ENCODE measurements around the gene RIPOR2.
"Not testable (repeated sequence)": the region's sequence is repeated elsewhere in the genome, so short reads cannot be mapped to it uniquely, and the experiment has no call there.

RIPOR2 gene

GRCh38 chr6:24877747-24878146, 58.0 kb downstream of the RIPOR2 start:
- DNase-seq (ENCODE audit: low read depth in 2 of 2), result not testable (repeated sequence)

DNA sequence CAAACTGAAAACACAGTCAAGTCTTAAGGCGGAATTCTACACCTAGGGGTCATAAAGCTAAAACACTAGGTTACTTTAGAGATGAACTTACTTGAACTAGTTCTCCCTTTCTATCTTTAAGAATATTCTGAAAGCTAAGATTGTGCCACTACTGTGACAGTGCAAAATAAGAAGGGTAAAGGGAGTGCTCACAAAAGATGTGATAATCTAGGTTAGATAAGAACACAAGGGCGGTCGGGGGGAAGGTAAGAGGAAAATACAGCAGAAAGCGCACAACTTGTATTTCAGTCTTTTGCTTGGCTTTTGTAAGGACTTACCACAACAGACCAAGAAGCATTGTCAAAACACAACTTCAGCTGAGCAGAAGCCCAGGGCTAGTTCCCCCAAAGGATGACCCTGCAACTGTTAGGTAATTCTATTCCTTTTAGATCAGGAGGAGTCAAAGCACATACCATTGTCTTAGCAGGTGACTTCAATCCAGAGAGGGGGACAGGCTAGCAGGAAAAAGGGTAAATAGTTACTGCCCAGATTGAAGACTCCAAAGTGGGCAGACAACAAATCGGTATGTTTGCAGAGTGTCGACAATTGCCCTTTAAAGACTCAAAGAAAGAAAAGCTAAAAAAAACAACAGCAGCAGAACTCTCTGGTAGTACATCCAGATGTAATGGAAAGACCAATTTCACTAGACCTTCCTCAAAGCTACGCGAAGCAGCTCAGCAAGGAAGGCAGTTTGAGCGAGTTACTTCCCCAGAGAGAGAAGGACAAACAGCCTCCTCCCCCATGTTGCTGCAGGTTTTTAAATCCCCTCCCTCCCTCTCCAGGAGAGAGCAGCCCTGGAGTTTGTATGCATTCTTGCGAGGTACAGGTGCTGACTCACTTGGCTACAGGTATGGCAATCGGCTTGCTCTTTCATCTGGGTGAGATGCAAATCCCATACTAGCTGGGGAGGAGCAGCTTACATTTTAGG, 59.0 kb downstream of the RIPOR2 start:
- no peak for DNase-seq (ENCODE audit: low read depth in 2 of 2)

DNA sequence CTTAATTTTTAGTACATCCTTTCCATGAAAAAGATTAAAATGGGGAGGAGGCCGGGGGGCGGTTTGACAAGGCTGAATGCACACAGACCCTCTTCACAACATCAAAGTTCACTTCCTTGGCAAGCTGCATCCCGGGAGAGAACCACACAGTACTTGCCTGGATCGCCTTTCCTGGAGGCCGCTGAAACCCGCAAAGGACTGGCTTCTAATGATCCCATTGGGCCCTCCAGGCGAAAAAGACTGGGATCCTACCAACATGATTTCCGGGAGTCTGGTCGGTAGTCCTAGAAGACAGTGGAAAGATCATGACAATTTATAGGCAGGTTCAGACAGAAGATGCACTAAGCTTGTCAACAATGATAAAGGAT, 60.2 kb downstream of the RIPOR2 start:
- DNase-seq (ENCODE audit: low read depth in 2 of 2), result no peak

DNA sequence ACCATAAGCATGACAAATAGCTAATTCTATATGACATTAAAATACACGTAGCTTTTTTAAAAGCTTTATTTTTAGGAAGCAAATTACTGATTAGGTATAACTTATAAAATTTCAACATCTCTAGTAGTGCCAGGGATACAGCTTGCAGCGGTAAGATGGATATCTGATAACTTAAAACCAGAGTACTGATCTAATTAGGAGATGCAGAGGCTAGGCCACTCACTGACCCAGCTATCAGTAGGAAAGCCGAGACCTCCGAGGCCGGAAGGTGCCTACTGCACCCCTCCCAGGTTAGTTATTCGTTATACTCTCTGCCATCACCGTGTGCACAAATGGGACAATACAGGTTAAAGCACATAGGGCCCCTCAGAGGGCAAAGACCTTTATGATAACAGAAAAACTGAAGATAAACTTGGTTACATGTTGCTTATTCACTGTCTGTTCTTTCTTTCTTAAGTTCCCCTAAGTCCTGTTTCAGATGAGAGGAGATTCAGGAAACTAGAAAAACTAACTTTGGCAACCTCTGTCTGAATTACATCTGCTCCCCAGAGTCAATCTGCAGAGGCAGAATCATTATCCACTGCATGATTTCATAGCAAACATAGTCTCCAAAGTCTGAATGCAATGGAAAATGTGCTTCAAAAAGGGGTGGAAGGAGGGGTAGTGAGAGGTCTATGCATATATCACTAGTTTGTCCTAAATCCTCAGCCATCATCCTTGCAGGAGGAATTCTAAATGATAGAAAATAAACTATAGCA, 60.8 kb downstream of the RIPOR2 start:
- DNase-seq (ENCODE audit: low read depth in 2 of 2), result no peak

DNA sequence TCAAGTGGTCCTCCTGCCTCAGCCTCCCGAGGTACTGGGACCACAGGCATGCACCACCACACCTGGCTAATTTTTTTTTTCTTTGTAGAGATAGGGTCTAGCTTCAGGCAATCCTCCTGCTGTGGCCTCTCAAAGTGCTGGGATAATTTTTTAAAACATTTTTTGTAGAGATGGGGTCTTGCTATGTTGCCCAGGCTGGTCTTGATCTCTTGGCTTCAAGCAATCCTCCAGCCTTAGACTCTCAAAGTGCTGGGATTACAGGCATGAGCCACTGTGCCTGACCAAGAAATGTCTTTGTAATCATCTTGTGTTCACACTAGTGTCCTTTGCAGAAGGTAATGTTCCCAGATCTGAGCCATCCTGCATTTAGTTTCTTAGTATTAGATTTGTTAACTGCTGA, 61.6 kb downstream of the RIPOR2 start:
- no peak for DNase-seq (ENCODE audit: low read depth in 2 of 2)

DNA sequence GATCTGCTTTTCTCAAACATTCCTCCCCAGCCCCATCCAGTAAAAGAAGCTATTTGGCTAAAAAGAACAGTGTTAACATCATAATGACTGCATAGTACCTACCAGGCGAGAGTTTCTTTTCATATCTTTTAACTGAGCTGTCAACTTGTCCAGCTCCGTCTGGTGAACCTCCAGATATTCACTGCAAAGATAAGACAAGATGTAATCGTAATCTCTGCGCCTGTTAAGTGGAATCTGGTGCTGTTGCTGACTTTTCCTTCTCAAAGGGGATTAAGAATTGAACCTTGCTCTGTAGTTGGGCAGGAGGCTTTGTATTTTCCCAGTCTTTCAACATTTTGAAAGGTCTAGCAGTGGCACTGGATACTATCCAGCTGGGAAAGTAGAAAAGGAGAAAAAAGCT, 63.0 kb downstream of the RIPOR2 start:
- no peak for DNase-seq (ENCODE audit: low read depth in 2 of 2)

GRCh38 chr6:24868765-24869164, 67.0 kb downstream of the RIPOR2 start:
- no peak for DNase-seq (ENCODE audit: low read depth in 2 of 2)

DNA sequence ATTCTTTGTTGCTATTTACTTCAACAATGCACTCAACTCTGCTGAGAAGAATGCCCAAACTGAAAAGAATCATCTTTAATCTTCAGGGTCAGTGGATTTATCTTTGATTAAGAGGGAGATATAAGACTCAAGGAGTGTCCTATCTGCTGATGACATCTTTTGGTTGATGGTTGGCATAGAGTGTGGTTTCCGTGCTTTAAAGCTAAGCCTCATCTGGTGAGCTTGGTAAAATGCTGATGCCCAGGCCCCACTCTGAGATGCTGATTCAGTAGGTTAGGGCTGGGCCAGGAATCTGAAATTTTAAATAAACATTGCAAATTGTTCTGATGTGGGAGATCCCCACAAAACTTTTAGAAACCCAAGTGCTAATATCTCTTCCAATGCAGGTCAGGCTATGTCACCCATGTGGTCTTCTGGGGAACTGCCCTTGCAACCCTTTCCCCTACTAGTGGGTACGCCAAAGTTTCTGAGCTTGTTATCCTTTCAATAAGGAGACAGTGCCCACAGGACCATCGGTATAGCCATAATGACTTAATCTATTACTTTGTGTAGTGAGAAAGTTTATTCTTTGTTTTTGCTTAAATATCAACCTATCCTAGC, 68.6 kb downstream of the RIPOR2 start:
- DNase-seq (ENCODE audit: low read depth in 2 of 2), result no peak

- no peak for DNase-seq (ENCODE audit: low read depth in 2 of 2)
Observed at GRCh38 chr6:24865161-24865560, 70.6 kb downstream of the RIPOR2 start.

GRCh38 chr6:24864343-24864742, 71.4 kb downstream of the RIPOR2 start:
- peak in 1 of 2 experiments; percentile 27 for DNase-seq (ENCODE audit: low read depth in 2 of 2)

DNA sequence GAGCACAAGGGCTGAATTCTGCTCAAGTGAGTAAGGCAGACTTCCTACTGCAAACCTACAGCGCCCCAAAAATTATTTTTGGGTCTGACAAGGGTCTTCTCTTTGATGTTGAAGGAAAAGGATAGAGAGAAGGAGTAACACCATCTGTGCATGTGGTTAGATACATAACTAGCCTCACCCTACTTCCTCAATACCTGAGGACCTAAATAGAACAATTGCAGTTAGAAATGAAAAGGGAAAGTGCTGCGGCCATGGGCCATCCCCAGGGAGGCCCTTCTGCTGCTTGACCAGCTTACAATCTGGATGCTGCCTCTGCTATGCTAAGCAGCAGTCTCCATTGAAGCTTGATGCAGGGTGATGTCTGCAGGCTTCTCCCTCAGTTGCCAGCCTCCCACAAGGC, 73.8 kb downstream of the RIPOR2 start:
- no peak for DNase-seq (ENCODE audit: low read depth in 2 of 2)

- DNase-seq (ENCODE audit: low read depth in 2 of 2), result peak in 1 of 2 experiments; percentile 23
Observed at GRCh38 chr6:24859608-24860200, 76.1 kb downstream of the RIPOR2 start.

DNA sequence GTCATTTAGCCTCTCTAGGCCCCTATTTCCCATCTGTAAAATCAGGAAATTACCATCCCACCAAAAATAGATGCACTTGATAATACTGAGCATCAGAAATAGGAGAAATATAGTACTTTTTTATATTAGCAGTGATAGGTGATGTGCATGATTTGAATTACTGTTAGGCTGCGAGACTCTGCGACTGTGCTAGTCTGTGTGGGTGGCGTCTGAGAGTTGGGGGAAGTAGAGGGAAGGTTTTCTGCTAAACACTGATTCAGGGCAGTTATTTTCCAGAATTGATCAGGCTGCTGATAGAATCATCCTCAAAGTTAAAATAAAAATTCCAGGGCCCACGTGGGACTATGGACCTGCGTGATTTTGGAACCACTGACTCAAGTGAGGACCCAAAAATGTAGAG, 76.6 kb downstream of the RIPOR2 start:
- no peak for DNase-seq (ENCODE audit: low read depth in 2 of 2)

GRCh38 chr6:24858177-24858653, 77.5 kb downstream of the RIPOR2 start:
- DNase-seq (ENCODE audit: low read depth in 2 of 2), result no peak

DNA sequence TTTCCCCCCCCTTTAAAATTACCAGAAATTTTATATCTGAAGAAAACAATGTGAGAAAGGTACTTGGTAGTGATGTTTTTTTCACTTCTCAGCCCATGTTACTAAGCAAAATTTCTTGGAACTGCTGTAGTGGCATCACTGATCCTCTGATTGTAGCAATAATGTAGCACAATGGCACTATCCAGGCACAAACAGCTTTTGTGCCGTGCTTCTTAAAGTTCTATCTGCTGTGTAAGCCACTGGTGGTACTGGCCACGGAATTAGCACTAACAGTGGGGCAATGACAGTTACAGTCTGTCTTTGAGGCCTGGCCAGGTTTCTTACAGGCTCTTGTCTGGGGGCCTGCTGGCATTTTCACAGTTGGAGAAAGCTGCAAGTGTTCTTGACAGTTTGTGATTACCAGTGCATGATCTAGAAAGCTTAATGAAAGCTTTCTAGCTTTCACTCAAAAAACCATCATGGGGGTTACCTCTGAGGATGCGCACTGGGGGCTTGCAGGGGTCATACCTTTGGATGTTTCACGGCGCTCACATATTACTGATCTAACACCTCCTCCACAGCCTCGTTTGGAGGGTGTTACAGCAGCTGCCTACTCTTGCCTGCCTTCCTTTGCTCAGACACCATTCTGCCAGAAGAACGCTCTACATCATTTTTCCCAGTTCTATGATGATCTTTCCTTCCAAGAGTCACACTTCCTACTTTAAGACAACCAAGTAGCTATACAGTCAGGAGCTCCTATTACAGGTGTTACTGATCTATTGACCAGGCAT, 78.7 kb downstream of the RIPOR2 start:
- no peak for DNase-seq (ENCODE audit: low read depth in 2 of 2)

DNA sequence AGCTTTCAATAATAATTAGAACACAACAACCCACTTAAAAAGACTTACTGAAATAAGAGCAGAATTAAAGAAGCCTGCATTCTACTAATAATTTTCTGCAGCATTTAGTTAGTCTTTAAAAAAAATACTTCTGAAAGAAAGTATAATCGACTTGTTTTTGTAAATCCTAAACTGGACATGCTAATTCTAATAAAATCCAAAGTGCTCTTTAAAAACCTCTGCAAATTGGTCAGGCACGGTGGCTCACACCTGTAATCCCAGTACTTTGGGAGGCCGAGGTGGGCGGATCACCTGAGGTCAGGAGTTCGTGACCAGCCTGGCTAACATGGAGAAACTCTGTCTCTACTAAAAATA, 79.5 kb downstream of the RIPOR2 start:
- DNase-seq (ENCODE audit: low read depth in 2 of 2), result no peak

DNA sequence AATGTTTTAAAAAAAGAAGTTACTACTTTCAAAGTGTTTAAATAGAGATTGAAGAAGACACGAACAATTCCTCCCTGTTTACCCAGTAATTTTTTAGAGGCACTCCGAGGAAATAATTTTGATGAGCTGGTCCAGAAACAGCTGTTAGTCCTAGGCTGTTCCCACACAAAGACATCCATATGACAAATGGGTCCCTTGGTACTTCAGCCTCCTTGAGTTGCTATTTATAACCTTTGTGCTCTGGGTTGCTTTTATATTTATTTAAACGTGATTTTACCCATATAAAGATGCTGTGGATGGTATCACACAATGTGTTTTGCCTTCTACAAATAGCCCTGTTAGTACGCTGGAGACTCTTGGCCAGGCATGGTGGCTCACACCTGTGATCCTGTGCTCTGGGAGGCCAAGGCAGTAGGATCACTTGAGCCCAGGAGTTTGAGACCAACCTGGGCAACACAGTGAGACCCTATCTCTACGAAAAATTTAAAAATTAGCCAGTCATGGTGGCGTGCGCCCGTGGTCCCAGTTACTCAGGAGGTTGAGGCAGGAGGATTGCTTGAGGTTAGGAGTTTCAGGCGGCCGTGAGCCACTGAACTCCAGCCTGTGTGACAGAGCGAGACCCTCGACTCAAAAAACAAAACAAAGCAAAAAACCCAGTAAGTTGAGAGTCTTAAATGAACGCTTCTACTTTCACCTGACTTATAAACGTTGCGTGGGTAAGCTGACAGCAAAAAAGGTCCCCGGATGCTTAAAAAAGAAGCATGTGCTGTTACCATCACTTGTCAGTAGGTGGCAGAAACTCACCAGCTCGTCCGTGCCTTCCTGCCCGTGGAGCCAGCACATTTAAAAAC, 80.1 kb downstream of the RIPOR2 start:
- peak; percentile 38 to 40 for DNase-seq (ENCODE audit: low read depth in 2 of 2)

DNA sequence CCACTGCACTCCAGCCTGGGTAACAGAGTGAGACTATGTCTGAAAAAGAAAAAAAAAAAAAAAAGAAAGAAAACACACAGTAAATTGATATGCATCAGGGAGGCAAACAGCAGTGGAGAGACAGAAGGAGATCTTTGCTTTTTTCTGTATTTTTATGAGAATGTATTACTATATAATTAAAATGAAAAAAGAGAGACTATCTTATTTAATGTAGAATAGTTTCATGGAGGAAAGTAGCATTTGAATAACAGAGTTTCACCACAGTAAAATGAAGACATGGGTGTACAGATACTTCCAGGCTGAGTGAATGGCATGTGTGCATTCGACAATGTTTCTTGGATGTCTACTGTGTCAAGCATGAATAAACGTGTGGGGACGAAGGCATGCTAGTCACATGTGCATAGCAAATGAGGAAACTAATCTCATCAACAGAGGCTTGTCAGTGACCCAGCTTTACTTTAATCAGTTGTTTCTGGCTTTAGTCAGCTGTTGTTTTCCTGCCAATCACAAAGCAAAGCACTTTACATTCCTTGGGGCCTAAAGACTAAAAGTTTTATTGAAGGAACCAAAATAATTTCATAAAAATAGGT, 81.6 kb downstream of the RIPOR2 start:
- DNase-seq (ENCODE audit: low read depth in 2 of 2), result no peak

- no peak for DNase-seq (ENCODE audit: low read depth in 2 of 2)
Observed at GRCh38 chr6:24851086-24851485, 84.7 kb downstream of the RIPOR2 start.

DNA sequence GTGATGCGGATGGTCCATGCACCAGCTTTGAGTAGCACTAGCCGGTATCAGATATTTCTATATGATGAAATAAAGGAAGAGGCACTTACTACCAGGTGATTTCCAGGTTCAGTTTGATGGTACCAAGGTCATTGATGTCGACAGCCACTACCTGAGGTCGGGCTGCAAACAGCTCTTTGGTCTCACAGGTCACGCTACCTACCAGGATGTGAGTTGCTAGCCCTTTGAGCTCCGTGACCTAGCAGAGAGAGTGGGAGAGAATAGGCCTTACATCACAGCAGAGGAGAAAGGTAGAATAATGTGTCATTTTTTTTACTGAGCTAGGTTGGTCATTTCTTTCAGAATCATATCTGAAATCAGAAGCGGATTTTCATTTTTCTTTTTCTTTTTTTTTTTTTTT, 86.0 kb downstream of the RIPOR2 start:
- no peak for DNase-seq (ENCODE audit: low read depth in 2 of 2)
